DND-41 (cell line): ENCODE measurements around the gene SERPINB3.
"Not testable (repeated sequence)": the region's sequence is repeated elsewhere in the genome, so short reads cannot be mapped to it uniquely, and the experiment has no call there.

ENCODE experiments used
- CTCF ChIP-seq: IDR thresholded peaks from 2 replicates; pipeline ENCODE4 v1.5.1; 2012; ENCODE audit warnings: borderline replicate concordance, low read length, moderate library complexity, mild to moderate bottlenecking; ENCODE audit not compliant: poor library complexity, severe bottlenecking; ENCODE audit errors: extremely low read depth
- EZH2 ChIP-seq: IDR thresholded peaks from 3 replicates; pipeline ENCODE4 v1.6.1; 2012; ENCODE audit warnings: borderline replicate concordance, low read depth, mild to moderate bottlenecking, moderate library complexity, low read length, inconsistent platforms; ENCODE audit not compliant: severe bottlenecking

GRCh38 chr18:63642668-63643356, 18.9 kb downstream of the SERPINB3 start:
- not testable (repeated sequence) for TF ChIP-seq CTCF, EZH2
